DOHH2 (cell line): ENCODE data around the gene B3GALT5.

ENCODE experiments used
- CTCF ChIP-seq: fragments of 200-600 bp; sonication (generic); IDR thresholded peaks from one replicate; pipeline ENCODE4 v1.5.1; 2014; ENCODE audit warnings: antibody characterized with exemption, mild to moderate bottlenecking, low read depth, low read length; ENCODE audit not compliant: poor library complexity, severe bottlenecking
- EZH2phosphoT487 ChIP-seq: fragments of 200-600 bp; sonication (generic); IDR thresholded peaks from 2 replicates; pipeline ENCODE4 v1.6.1; 2017; ENCODE audit warnings: borderline replicate concordance, mild to moderate bottlenecking, antibody characterized with exemption, low read length, moderate library complexity, mixed read lengths

- TF ChIP-seq CTCF (no peak), EZH2phosphoT487 (no peak)
Measured at GRCh38 chr21:39649526-39649925, 36.8 kb downstream of the B3GALT5 start.
